ENCODE data around the gene CD55. TPM values are rescaled to one million over a fixed set of nuclear protein-coding genes. Genes with fewer than 3 reads are reported as not detected.

CD55 gene
- total and polyA plus RNA-seq, 2 of the 13 experiments (the other 11 are each of a cell fraction or from before 2014, with no cell fraction given) = 6.0 to 56.0 TPM

DNA sequence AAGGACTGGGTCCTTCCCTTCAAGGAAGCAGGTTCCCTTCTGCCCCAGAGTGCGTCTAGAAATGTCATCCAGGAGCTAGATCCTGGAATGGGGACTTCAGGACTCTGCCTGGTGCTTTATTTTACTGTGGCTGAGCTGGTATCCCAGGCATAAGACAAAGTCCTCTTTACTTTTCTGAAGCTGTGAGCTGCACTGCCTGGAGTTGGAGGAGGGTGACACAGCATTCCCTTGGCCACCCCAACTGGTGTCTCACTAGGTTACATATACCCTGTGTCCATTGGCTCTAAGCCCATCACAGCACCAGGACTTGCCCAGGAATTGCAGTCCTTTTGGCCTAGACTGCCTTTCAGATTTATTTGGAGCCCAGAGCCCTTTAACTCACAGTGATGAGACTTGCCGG, 41.8 kb upstream of the CD55 start:
- ChIA-PET POLR2A (interaction anchor here (0.9 kb wide), 1 partner anchor 42 kb away, joined by 4 read pairs; the partner anchor contains the start of gene CD55), CTCF (ENCODE audit: low intra/inter-chr PET ratio, low total read pairs) (no interaction called here)
- Histone ChIP-seq H3K4me2 (ENCODE audit: low read depth, low read length) (no peak overlapping the region; the same call in 1 of the 2 replicates), H3K4me1 (ENCODE audit: insufficient read depth, low read length) (peaks cover 9% of the 10 kb centered on the region; the same call in 1 of the 2 replicates), H3K9me3 (ENCODE audit: low read length) (no peaks in the 10 kb centered on the region), H4K20me1 (ENCODE audit: insufficient read depth, low read length) (no peaks in the 10 kb centered on the region), H2AFZ (ENCODE audit: low read length) (no peak overlapping the region), H3K27ac (ENCODE audit: extremely low read length, insufficient read depth, low read length) (no peak overlapping the region), H3K79me2 (ENCODE audit: insufficient read depth, low read length) (no peaks in the 10 kb centered on the region), H3K27me3 (ENCODE audit: control insufficient read depth in 1 of 2, insufficient read depth in 2 of 2, low read length in 2 of 2) (no peaks in the 10 kb centered on the region), H3K4me3 (replicated peaks in 1 of 3; ENCODE audit: insufficient read depth in 1 of 3, low read depth in 2 of 3, low read length in 3 of 3) (no peak overlapping the region), H3K36me3 (replicated peaks in 1 of 2; ENCODE audit: control insufficient read depth in 1 of 2, insufficient read depth in 2 of 2, low read length in 2 of 2) (no peaks in the 10 kb centered on the region), H3K9ac (ENCODE audit: insufficient read depth, low read depth, low read length) (no peak overlapping the region)
- DNase-seq (ENCODE audit: low spot score) (no peak), FAIRE-seq (no peak), ATAC-seq (peak; percentile 61)
- TF ChIP-seq, protein P1, sequence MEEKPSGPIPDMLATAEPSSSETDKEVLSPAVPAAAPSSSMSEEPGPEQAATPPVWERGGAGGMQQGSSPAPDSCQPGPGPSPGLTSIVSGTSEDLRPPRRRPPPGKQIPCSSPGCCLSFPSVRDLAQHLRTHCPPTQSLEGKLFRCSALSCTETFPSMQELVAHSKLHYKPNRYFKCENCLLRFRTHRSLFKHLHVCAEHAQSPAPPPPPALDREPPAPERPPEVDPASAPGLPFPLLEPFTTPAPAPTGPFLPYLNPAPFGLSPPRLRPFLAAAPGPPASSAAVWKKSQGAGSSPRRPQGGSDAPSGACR (CRISPR knock-in tag; IDR thresholded peaks at IDR 0.05) = no peak
- TF ChIP-seq ZFP36L1 (CRISPR knock-in tag; IDR thresholded peaks at IDR 0.05) = no peak
- TF ChIP-seq RELA (CRISPR knock-in tag; IDR thresholded peaks at IDR 0.05) = no peak
- TF ChIP-seq, protein P2, sequence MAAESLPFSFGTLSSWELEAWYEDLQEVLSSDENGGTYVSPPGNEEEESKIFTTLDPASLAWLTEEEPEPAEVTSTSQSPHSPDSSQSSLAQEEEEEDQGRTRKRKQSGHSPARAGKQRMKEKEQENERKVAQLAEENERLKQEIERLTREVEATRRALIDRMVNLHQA (CRISPR knock-in tag; IDR thresholded peaks at IDR 0.05) = no peak
- TF ChIP-seq ZFY (CRISPR knock-in tag; IDR thresholded peaks at IDR 0.05) = no peak
- no peak for TF ChIP-seq ZNF350 (CRISPR knock-in tag; IDR thresholded peaks at IDR 0.05; ENCODE audit: borderline replicate concordance, low read depth)
- no peak for TF ChIP-seq NFYC (CRISPR knock-in tag; IDR thresholded peaks at IDR 0.05)
- TF ChIP-seq TCF7L2 (IDR thresholded peaks at IDR 0.05; ENCODE audit: low read depth, low read length) = no peak
- no peak for TF ChIP-seq POGK (CRISPR knock-in tag; conservative IDR thresholded peaks at IDR 0.05)
- no peak for TF ChIP-seq ZNF431 (CRISPR knock-in tag; IDR thresholded peaks at IDR 0.05; ENCODE audit: borderline replicate concordance, low read depth)
- TF ChIP-seq HES4 (CRISPR knock-in tag; IDR thresholded peaks at IDR 0.05; ENCODE audit: borderline replicate concordance) = no peak
- no peak for TF ChIP-seq ZNF768 (CRISPR knock-in tag; IDR thresholded peaks at IDR 0.05)
- TF ChIP-seq KLF13 (CRISPR knock-in tag; IDR thresholded peaks at IDR 0.05) = no peak
- no peak for TF ChIP-seq ZNF737 (CRISPR knock-in tag; IDR thresholded peaks at IDR 0.05; ENCODE audit: borderline replicate concordance)
- no peak for TF ChIP-seq ZBTB46 (CRISPR knock-in tag; IDR thresholded peaks at IDR 0.05; ENCODE audit: borderline replicate concordance)
- no peak for TF ChIP-seq SMAD9 (CRISPR knock-in tag; IDR thresholded peaks at IDR 0.05)
- no peak for TF ChIP-seq SOX6 (IDR thresholded peaks at IDR 0.05)
- TF ChIP-seq SOX6 (CRISPR knock-in tag; IDR thresholded peaks at IDR 0.05) = no peak
- TF ChIP-seq, protein P3, sequence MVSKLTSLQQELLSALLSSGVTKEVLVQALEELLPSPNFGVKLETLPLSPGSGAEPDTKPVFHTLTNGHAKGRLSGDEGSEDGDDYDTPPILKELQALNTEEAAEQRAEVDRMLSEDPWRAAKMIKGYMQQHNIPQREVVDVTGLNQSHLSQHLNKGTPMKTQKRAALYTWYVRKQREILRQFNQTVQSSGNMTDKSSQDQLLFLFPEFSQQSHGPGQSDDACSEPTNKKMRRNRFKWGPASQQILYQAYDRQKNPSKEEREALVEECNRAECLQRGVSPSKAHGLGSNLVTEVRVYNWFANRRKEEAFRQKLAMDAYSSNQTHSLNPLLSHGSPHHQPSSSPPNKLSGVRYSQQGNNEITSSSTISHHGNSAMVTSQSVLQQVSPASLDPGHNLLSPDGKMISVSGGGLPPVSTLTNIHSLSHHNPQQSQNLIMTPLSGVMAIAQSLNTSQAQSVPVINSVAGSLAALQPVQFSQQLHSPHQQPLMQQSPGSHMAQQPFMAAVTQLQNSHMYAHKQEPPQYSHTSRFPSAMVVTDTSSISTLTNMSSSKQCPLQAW (CRISPR knock-in tag; IDR thresholded peaks at IDR 0.05) = no peak
- no peak for TF ChIP-seq GZF1 (CRISPR knock-in tag; IDR thresholded peaks at IDR 0.05)
- intact Hi-C loops (cut with micrococcal nuclease; ENCODE audit: unreplicated experiment) = no loop called here
- BruUV-seq (replicated peaks) = no TSS peak
- in situ Hi-C loops (cut with HindIII; ENCODE audit: extremely low pct_ligation_motif_present, low pct_unique_long_range_greater_than_20kb) = no loop called here
- 48% methylated on average over 2 of the region's 2 CpGs for WGBS (ENCODE audit: low lambda C conversion rate)
